IPS-15b (cell line): ENCODE data around the gene STK35.

Experiments
- H3K27me3 ChIP-seq: one replicate; pipeline ENCODE4 v1.6.1; 2013; ENCODE audit warnings: low read length; ENCODE audit not compliant: control insufficient read depth, insufficient read depth
- H3K36me3 ChIP-seq: one replicate; pipeline ENCODE4 v1.6.1; 2013; ENCODE audit warnings: low read length; ENCODE audit not compliant: control insufficient read depth, insufficient read depth
- H3K4me1 ChIP-seq: one replicate; pipeline ENCODE4 v1.6.1; 2013; ENCODE audit warnings: mild to moderate bottlenecking, low read length; ENCODE audit not compliant: control insufficient read depth, insufficient read depth
- H3K4me3 ChIP-seq: one replicate; pipeline ENCODE4 v1.5.1; 2013; ENCODE audit warnings: low read depth, low read length
- H3K9ac ChIP-seq: one replicate; pipeline ENCODE4 v1.6.1; 2013; ENCODE audit warnings: low read depth, mild to moderate bottlenecking, low read length
- H3K9me3 ChIP-seq: one replicate; pipeline ENCODE4 v1.6.1; 2013; ENCODE audit warnings: mild to moderate bottlenecking, low read length; ENCODE audit not compliant: control insufficient read depth, insufficient read depth

The STK35 gene

DNA sequence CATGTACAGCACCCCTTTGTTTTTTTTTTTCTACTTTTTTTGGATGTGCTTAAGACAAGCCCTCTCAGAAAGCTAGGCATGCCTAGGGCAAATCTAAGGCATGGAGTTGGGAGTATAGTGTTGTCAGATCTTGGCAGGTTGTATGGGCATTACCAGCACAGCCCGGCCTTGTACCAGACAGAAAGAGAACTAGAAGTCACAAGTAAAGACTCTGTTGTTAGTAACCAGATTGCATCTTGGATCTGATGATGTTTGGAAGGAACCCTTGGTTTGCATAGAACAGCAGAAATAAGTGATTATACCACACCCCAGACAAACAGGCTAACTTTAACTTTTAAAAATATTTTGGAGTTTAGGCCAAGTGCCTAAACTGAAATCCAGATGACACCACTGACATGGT is 25.6 kb downstream of the STK35 start:
- Histone ChIP-seq H3K9ac (no peak overlapping the region), H3K27me3 (no peaks in the 10 kb centered on the region), H3K4me1 (peaks cover 19% of the 10 kb centered on the region), H3K9me3 (no peaks in the 10 kb centered on the region), H3K4me3 (no peak overlapping the region), H3K36me3 (no peaks in the 10 kb centered on the region)

DNA sequence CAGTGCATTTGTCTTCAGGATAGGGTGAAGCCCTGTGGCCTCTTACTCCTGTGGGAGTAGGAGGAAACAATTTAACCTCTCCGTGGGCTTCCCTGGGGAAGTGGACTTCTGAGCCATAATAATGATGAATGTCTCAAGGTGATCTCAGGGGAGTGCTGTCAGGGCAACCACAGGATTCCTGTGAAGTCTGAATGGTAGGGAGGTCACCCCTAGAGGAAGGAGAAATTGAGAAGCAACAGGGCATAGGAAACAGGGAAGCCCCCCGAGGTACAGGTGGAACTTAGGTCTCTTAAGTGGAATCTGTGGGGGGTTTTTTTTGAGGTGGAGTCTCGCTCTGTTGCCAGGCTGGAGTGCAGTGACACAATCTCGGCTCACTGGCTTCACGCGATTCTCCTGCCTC is 26.9 kb downstream of the STK35 start:
- Histone ChIP-seq H3K36me3 (no peaks in the 10 kb centered on the region), H3K4me1 (peaks cover 19% of the 10 kb centered on the region), H3K9me3 (no peaks in the 10 kb centered on the region), H3K27me3 (no peaks in the 10 kb centered on the region), H3K4me3 (no peak overlapping the region), H3K9ac (no peak overlapping the region)

DNA sequence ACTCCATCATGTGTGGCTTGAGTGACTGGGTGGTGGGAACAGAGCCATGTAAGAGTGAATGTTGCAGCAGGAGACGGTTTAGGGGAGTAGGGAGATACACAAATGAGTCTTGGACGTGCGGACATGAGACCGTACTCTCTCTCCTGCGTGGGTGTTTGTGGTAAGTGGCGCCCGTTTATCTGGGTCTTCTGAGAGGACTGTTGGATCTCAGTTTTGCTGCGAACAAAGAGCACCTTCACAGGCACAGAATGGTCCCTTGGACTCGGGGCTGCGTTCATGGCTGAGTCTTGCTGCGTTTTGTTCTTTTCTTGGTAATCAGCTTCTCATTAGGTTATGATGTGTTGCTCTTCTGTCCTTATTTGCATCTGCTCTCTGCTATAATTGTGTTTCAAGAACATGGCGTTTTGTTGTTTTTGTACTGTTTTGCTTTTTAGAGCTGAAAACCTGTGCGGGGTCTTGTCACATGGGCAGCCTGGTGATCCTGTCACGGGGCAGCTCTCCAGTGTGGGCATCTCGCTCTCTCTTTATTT is 28.5 kb downstream of the STK35 start:
- peaks cover 16% of the 10 kb centered on the region for H3K4me1 ChIP-seq
- H3K36me3 ChIP-seq: no peaks in the 10 kb centered on the region
- no peak overlapping the region for H3K4me3 ChIP-seq
- H3K9me3 ChIP-seq: no peaks in the 10 kb centered on the region
- H3K27me3 ChIP-seq: no peaks in the 10 kb centered on the region
- H3K9ac ChIP-seq: no peak overlapping the region

DNA sequence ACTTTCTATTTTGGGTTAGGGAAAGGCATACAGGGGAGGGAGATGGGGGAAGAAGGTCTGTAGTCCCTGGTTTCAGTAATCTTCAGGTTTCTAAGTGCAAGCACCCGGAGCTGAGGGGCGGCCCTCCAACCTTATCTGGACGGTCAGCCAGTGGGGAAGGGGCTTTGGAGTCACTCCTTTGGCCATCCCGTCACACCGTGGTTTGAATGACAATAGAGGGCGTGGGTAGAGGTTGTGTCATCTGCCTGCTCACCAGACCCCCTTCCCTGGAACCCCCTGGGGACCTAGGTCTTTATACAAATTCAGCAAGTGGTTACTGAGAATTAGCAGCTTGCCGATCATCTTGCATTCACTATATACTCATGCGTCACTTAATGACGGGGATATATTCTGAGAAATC is 29.1 kb downstream of the STK35 start:
- H3K27me3 ChIP-seq: no peaks in the 10 kb centered on the region
- H3K9me3 ChIP-seq: no peaks in the 10 kb centered on the region
- H3K4me1 ChIP-seq: peaks cover 16% of the 10 kb centered on the region
- H3K36me3 ChIP-seq: no peaks in the 10 kb centered on the region
- no peak overlapping the region for H3K4me3 ChIP-seq
- H3K9ac ChIP-seq: no peak overlapping the region

DNA sequence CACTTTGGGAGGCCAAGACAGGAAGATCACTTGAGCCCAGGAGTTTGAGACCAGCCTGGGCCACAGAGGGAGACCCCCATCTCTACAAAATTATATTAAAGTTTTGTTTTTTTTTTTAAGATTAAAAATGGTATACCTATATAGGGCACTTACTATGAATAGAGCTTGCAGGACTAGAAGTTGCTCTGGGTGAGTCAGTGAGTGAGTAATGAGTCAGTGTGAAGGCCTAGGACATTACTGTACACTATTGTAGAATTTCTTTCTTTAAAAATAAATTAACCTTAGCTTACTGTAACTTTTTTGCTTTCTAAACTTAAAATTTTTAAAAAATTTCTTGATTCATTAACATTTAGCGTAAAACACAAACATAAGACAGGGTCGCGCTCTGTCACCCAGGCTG is 29.7 kb downstream of the STK35 start:
- no peak overlapping the region for H3K9ac ChIP-seq

DNA sequence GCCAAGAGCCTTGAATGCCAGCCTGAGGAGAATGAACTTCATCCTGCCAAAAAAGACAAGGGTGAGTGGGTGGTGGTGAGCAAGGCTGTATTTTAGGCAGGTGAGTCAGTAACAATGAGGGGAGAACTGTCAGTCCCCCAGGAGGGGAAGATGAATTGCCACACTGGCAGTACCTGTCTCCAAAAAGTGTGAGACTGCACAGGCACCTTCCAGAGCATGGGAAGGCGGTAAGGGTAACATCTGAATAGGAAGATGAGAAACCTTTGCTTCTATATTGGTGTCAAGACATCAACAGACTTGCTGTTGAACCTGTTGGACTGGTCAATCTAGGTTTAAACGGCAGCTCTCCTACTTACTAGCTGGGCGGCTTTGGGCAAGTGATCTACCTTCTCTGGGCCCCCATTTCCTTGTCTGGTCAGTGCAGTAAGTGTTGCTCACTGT is 30.9 kb downstream of the STK35 start:
- Histone ChIP-seq H3K36me3 (no peaks in the 10 kb centered on the region), H3K4me3 (no peak overlapping the region), H3K4me1 (peaks cover 16% of the 10 kb centered on the region), H3K27me3 (no peaks in the 10 kb centered on the region), H3K9ac (no peak overlapping the region), H3K9me3 (no peaks in the 10 kb centered on the region)

More for the DNA sequence above, 29.7 kb downstream of the STK35 start:
- no peak overlapping the region for H3K4me3 ChIP-seq
- peaks cover 16% of the 10 kb centered on the region for H3K4me1 ChIP-seq
- no peaks in the 10 kb centered on the region for H3K36me3 ChIP-seq
- H3K9me3 ChIP-seq: no peaks in the 10 kb centered on the region
- no peaks in the 10 kb centered on the region for H3K27me3 ChIP-seq

DNA sequence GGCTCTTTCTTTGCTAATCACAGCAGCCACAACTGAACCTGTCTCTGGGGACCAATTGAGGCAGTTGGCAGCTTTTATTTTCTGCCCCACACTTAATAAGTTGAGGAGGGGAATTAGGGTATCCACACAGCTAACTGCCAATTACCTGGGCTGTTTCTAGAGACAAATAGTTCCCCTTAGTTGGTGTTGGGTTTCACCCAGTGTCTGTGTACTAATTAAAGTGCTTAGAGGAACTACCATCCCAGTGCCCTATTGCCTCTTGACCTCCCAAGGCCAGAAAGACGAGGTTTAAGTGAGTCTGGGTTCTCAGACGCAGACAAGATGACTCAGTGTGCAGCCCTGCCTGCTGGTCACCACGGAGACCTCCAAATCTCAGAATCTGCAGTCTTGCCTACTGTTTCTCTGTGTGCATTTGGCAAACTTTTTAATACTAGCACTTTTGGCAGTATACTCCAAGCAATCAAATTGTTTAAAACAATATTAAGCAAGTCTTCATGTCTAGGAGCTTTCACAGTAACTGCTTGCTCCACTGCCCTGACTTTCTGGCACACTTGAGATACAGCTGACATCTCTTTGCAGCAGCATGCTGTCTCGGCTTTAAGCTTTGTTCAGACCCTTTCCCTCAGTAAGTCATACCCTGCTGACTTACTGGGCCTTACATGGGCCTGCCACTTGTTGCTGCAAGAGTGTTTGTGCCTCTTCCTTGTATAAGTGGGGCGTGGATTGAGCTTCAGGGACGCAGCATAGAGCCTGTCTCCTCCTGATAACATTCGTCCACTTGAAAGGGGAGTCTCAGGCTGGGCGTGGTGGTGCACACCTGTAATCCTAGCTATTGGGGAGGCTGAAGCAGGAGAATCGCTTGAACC is 31.9 kb downstream of the STK35 start:
- Histone ChIP-seq H3K36me3 (no peaks in the 10 kb centered on the region), H3K9ac (no peak overlapping the region), H3K9me3 (no peaks in the 10 kb centered on the region), H3K4me1 (peaks cover 16% of the 10 kb centered on the region), H3K4me3 (no peak overlapping the region), H3K27me3 (no peaks in the 10 kb centered on the region)

DNA sequence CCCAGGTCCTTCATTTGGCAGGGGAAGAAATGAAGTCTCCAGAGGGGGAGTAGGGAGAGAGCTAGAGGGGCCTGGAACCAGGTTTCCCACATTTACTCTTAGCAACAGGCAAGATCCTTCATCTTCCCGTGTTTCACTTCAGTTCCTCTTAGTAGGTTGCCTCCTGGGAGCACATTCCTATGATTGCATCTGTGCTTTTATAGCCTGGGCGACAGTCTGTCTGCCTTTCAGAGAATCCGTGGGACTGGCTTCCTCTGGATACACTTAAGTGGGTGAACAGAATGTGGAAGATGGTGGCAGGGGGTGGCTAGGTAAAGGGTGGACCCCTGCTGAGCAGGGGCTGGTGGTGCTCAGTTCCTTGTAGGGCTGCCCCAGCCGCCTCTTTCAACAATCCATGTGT is 33.4 kb downstream of the STK35 start:
- Histone ChIP-seq H3K9me3 (no peaks in the 10 kb centered on the region), H3K27me3 (no peaks in the 10 kb centered on the region), H3K4me1 (peaks cover 9% of the 10 kb centered on the region), H3K36me3 (no peaks in the 10 kb centered on the region), H3K4me3 (no peak overlapping the region), H3K9ac (no peak overlapping the region)

DNA sequence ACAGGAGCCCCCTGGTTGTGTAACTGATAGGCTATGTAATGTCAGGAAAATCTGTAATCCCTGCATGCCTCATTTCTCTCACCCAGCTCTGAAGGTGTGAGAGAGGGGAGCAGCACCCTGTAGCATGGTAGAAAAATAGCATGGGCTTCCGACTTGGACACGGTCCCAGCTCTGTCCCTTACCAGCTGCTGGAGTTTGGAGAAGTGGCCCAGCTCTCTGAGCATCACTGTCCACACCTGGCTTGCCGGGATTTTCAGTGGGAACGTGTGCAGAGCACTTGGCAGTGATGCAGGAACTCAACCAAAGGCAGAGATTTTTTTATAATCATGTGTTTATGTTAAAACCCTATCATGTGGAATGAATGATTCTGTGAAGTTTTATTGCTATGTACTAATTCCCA is 34.6 kb downstream of the STK35 start:
- Histone ChIP-seq H3K27me3 (no peaks in the 10 kb centered on the region), H3K4me1 (no peaks in the 10 kb centered on the region), H3K4me3 (no peak overlapping the region), H3K9me3 (no peaks in the 10 kb centered on the region), H3K36me3 (peaks cover 3% of the 10 kb centered on the region), H3K9ac (no peak overlapping the region)

DNA sequence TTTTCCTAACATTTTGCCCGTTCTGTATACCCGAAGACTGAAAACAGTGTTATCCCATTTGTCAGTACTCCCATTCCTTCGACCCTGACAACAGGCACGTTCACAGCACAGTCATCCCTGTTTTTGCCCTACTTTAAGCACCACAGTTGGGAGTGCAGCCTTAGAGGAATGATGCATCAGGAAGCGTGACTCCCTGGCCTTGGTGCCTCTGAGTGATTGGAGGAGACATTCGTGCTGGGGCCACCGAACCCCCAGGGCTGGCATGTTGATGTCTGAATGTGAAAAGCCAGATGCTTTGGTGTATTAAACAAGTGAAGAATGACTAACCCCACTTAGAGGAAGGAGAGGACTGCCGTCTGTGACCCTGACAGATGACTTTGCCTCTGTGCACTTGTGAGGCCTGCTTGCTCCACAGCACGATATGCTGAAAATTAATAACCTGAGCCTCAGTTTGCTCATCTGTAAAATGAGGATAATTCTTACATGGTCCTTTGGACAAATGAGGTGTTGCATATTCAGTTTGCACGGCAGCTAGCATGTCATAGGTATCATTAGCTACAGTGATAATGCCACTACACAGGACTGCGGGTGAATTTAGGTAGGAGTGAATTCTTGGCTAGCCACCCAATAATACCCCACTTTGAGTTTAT is 36.0 kb downstream of the STK35 start:
- H3K9me3 ChIP-seq: no peaks in the 10 kb centered on the region
- H3K36me3 ChIP-seq: peaks cover 3% of the 10 kb centered on the region
- H3K4me1 ChIP-seq: no peaks in the 10 kb centered on the region
- H3K4me3 ChIP-seq: no peak overlapping the region
- H3K9ac ChIP-seq: no peak overlapping the region
- H3K27me3 ChIP-seq: no peaks in the 10 kb centered on the region

DNA sequence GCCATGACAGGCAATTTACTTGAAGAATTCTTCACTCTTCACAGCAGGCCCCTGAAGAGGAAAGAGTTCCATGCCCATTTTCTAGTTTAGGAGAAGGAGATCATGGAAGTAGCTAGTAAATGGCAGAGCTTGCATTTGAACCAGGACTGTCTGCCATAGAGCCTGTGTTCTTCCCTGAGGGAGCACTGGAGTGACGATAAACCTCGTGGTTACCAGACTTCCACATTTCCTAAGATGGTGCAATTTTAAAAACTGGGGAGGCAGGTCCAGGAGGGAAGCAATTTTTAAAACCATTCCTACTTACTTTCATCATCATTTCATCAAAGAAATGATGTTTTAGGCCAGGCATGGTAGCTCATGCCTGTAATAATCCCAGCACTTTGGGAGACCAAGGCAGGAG is 36.8 kb downstream of the STK35 start:
- no peaks in the 10 kb centered on the region for H3K4me1 ChIP-seq
- H3K9me3 ChIP-seq: no peaks in the 10 kb centered on the region
- no peak overlapping the region for H3K4me3 ChIP-seq
- peaks cover 3% of the 10 kb centered on the region for H3K36me3 ChIP-seq
- no peaks in the 10 kb centered on the region for H3K27me3 ChIP-seq
- no peak overlapping the region for H3K9ac ChIP-seq

DNA sequence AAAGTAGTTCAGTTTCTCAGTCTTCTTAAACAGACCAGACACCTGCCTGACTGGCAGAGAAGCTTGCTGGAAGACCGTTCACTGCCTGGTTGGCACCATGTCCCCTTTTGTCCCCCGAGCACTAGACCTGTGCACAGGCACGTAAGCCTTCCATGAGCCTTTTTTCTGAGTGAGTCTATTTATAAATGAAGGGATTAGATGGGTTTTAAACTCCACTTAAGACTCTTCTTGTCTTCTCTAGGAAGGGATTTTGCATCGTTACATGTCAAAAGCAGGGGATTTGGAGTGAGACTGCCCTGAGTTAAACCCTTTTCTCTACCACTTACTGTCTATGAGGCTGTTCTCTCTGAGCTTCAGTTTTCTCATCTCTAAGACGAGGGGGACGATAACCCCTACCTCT is 37.6 kb downstream of the STK35 start:
- H3K9me3 ChIP-seq: no peaks in the 10 kb centered on the region
- H3K36me3 ChIP-seq: peaks cover 4% of the 10 kb centered on the region
- no peaks in the 10 kb centered on the region for H3K27me3 ChIP-seq
- no peak overlapping the region for H3K9ac ChIP-seq
- H3K4me3 ChIP-seq: no peak overlapping the region
- H3K4me1 ChIP-seq: no peaks in the 10 kb centered on the region
